Measurements from ENCODE around the gene NACAD. TPM values are rescaled to one million over a fixed set of nuclear protein-coding genes. Genes with fewer than 3 reads are reported as not detected.

Gene NACAD
- total RNA-seq, 6 donors from 2014 or later, result 1.0 to 4.3 (median 2.3) TPM

DNA sequence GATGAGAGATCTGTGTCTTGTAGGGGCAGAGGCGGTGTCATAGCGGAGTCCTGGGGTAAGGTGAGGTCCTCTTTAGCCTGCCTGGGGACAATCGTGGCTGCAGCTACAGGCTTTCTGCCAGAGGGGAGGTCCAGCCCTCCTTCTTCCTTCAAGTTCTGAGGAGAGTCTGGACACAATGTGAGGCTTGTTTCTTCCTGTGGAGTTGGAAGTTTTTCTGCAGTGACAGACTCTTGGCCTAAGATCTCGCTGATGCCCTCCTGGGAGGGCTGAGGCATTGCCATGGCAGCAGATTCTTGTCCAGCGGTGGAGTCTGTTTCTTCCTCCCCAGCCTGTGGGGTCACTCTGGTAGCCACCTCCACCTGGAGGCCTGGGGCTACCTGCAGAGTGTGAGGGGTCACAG, 4.4 kb downstream of the NACAD start:
- WGBS, 2 donors, result 74% methylated on average over 5 of the region's 5 CpGs; no CpG with 5 or more reads in 1 of the 2 donors
- DNase-seq, result no peak
- H3K36me3 ChIP-seq, result no peaks in the 10 kb centered on the region
- no peak for TF ChIP-seq POLR2A (IDR thresholded peaks at IDR 0.05)
- TF ChIP-seq, protein P1, sequence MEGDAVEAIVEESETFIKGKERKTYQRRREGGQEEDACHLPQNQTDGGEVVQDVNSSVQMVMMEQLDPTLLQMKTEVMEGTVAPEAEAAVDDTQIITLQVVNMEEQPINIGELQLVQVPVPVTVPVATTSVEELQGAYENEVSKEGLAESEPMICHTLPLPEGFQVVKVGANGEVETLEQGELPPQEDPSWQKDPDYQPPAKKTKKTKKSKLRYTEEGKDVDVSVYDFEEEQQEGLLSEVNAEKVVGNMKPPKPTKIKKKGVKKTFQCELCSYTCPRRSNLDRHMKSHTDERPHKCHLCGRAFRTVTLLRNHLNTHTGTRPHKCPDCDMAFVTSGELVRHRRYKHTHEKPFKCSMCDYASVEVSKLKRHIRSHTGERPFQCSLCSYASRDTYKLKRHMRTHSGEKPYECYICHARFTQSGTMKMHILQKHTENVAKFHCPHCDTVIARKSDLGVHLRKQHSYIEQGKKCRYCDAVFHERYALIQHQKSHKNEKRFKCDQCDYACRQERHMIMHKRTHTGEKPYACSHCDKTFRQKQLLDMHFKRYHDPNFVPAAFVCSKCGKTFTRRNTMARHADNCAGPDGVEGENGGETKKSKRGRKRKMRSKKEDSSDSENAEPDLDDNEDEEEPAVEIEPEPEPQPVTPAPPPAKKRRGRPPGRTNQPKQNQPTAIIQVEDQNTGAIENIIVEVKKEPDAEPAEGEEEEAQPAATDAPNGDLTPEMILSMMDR (IDR thresholded peaks at IDR 0.05), result no peak
- TF ChIP-seq EP300 (IDR thresholded peaks at IDR 0.05), result no peak
- TF ChIP-seq POLR2AphosphoS5 (IDR thresholded peaks at IDR 0.05), result no peak
- no peak overlapping the region for H3K27ac ChIP-seq
- H3K27me3 ChIP-seq, result peaks cover 0 to 12% (median 3%) of the 10 kb centered on the region in 4 donors
- no peaks in the 10 kb centered on the region for H3K9me3 ChIP-seq
- no peak for ATAC-seq (ENCODE audit: low FRiP score in 2 of 2)
- peaks cover 0 to 12% (median 10%) of the 10 kb centered on the region in 4 donors for H3K4me1 ChIP-seq
- H3K4me3 ChIP-seq, result no peak overlapping the region

DNA sequence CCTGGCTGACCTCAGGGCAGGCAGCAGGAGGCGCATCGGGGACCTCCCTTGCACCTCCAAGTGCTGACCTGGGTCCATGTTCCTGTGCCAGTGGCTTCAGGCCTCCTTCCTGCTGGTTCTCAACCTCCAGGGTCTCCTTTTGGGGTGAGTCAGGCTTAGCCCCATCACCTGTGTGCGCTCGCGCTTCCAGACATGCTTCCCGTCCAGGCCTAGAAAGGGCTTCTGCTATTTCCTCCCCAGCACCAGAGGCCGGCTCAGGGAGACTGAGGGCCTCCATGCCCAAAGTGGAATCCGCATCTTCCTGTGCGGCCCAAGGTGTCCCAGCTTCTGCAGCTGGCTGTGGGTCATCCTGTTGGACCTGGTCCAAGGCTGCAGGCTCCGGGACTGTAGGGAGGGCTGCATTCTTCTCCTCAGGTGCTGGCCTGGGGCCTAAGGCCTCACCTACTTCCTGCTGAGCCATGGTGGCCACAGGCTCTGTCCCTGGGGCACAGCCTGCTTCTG, 5.9 kb downstream of the NACAD start:
- no peak overlapping the region for H3K27ac ChIP-seq
- H3K27me3 ChIP-seq, result no peaks in the 10 kb centered on the region
- H3K9me3 ChIP-seq, result no peaks in the 10 kb centered on the region
- TF ChIP-seq, protein P1 (IDR thresholded peaks at IDR 0.05), result no peak
- TF ChIP-seq POLR2A (IDR thresholded peaks at IDR 0.05) (no peak), EP300 (IDR thresholded peaks at IDR 0.05) (no peak), POLR2AphosphoS5 (IDR thresholded peaks at IDR 0.05) (no peak)
- H3K36me3 ChIP-seq, result peaks cover 0 to under 1% (median under 1%) of the 10 kb centered on the region in 4 donors
- 87 to 93% methylated on average over 7 to 10 of the region's 10 CpGs for WGBS, 2 donors
- no peaks in the 10 kb centered on the region for H3K4me1 ChIP-seq
- ATAC-seq (ENCODE audit: low FRiP score in 2 of 2), result no peak
- no peak overlapping the region for H3K4me3 ChIP-seq
- DNase-seq, result no peak

DNA sequence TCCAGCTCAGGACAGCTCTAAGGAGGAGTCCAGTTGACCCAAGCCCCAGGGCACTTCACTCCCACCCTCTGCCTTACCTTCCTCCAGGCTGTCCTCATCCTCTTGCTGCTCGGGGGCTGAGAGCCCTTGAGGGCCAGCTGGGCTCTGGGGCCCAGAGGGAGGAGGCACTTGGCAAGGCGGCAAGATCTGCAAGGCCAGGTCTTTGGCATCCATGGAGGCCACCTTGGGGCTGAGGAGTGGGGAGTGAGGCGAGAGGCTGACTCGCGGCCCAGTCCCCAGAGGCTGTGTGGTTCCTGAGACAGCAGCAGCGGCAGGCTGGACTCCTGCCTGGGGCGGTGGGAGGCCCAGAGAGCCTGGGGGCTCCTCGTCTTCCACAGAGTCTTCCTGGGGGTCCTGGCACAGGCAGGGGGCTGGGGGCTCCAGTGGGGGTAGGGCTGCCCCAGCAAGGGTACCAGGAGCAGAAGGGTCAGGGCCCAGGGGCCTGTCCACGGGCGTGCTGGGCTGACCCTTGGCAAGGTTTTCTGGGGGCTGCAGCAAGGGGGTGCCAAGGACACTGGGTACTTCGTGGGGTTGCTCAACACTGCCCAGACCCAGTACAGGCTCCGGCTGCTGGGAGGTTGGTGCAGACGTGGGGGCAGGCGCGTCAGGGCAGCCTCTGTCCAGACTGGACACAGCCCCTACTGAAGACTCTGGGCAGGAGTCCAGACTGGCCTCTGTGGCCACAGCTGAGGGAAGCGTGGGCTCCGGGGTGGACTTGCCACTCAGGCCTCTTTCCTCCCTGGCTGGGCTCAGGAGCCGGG, 6.5 kb downstream of the NACAD start:
- peak; percentile 17 to 32 for ATAC-seq (ENCODE audit: low FRiP score in 2 of 2)
- TF ChIP-seq POLR2A (IDR thresholded peaks at IDR 0.05) (no peak), EP300 (IDR thresholded peaks at IDR 0.05) (no peak), POLR2AphosphoS5 (IDR thresholded peaks at IDR 0.05) (no peak)
- TF ChIP-seq, protein P1 (IDR thresholded peaks at IDR 0.05), result no peak

DNA sequence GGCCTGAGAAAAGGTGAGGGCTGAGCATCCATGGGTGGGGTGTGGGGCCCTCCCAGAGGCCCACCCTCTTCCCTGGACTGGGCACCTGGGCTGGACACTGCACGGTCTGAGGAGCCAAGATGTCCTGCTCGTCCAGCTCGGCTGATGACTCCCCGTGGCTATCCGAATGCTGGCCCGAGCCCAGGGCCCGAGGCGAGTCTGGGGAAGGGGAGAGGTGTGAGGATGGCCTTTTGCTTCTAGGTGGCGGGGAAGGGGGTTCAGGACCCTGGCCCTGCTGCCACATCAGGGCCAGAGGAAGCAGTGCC, 7.1 kb downstream of the NACAD start:
- no peak for TF ChIP-seq POLR2AphosphoS5 (IDR thresholded peaks at IDR 0.05)
- TF ChIP-seq POLR2A (IDR thresholded peaks at IDR 0.05), result no peak
- TF ChIP-seq, protein P1 (IDR thresholded peaks at IDR 0.05), result no peak
- TF ChIP-seq EP300 (IDR thresholded peaks at IDR 0.05), result no peak
- H3K9me3 ChIP-seq, result no peaks in the 10 kb centered on the region
- DNase-seq, result no peak
- peaks cover 0 to 13% (median 13%) of the 10 kb centered on the region in 4 donors for H3K36me3 ChIP-seq
- ATAC-seq (ENCODE audit: low FRiP score in 2 of 2), result peak in 1 of 2 donors; percentile 16
- H3K4me1 ChIP-seq, result no peaks in the 10 kb centered on the region
- WGBS, 2 donors, result 97% methylated on average over 9 of the region's 9 CpGs; no CpG with 5 or more reads in 1 of the 2 donors
- H3K27ac ChIP-seq, result no peak overlapping the region
- no peak overlapping the region for H3K4me3 ChIP-seq
- H3K27me3 ChIP-seq, result no peaks in the 10 kb centered on the region

More for the DNA sequence above, 6.5 kb downstream of the NACAD start:
- Histone ChIP-seq H3K9me3 (no peaks in the 10 kb centered on the region), H3K27me3 (no peaks in the 10 kb centered on the region), H3K27ac (no peak overlapping the region), H3K4me1 (no peaks in the 10 kb centered on the region), H3K36me3 (peaks cover 0 to 7% (median 7%) of the 10 kb centered on the region in 4 donors), H3K4me3 (no peak overlapping the region)
- 81% methylated on average over 17 of the region's 18 CpGs; no CpG with 5 or more reads in 1 of the 2 donors for WGBS, 2 donors
- DNase-seq, result no peak
